ENCODE data around the gene OR8A1. TPM values are rescaled to one million over a fixed set of nuclear protein-coding genes. Genes with fewer than 3 reads are reported as not detected.

The OR8A1 gene
- total RNA-seq, 1 donor from 2014 or later, result 0.46 TPM

- Mint-ChIP-seq H3K4me3 (ENCODE audit: unreplicated experiment) (no peak overlapping the region), H3K4me1 (ENCODE audit: unreplicated experiment) (peaks cover 28% of the 10 kb centered on the region), H3K9me3 (ENCODE audit: unreplicated experiment) (no peaks in the 10 kb centered on the region), H3K36me3 (ENCODE audit: low read depth, unreplicated experiment) (no peaks in the 10 kb centered on the region), H3K27ac (ENCODE audit: unreplicated experiment) (no peak overlapping the region), H3K27me3 (ENCODE audit: unreplicated experiment) (no peaks in the 10 kb centered on the region)
- TF ChIP-seq, protein P1, sequence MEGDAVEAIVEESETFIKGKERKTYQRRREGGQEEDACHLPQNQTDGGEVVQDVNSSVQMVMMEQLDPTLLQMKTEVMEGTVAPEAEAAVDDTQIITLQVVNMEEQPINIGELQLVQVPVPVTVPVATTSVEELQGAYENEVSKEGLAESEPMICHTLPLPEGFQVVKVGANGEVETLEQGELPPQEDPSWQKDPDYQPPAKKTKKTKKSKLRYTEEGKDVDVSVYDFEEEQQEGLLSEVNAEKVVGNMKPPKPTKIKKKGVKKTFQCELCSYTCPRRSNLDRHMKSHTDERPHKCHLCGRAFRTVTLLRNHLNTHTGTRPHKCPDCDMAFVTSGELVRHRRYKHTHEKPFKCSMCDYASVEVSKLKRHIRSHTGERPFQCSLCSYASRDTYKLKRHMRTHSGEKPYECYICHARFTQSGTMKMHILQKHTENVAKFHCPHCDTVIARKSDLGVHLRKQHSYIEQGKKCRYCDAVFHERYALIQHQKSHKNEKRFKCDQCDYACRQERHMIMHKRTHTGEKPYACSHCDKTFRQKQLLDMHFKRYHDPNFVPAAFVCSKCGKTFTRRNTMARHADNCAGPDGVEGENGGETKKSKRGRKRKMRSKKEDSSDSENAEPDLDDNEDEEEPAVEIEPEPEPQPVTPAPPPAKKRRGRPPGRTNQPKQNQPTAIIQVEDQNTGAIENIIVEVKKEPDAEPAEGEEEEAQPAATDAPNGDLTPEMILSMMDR (IDR thresholded peaks at IDR 0.05; ENCODE audit: unreplicated experiment), result peak; percentile 70
- DNase-seq (ENCODE audit: low spot score), result peak; percentile 69
Measured at GRCh38 chr11:124586238-124586860, 16.6 kb downstream of the OR8A1 start.

- DNase-seq (ENCODE audit: low spot score), result no peak
- Mint-ChIP-seq H3K36me3 (ENCODE audit: low read depth, unreplicated experiment) (no peaks in the 10 kb centered on the region), H3K4me3 (ENCODE audit: unreplicated experiment) (no peak overlapping the region), H3K27ac (ENCODE audit: unreplicated experiment) (no peak overlapping the region), H3K9me3 (ENCODE audit: unreplicated experiment) (no peaks in the 10 kb centered on the region), H3K4me1 (ENCODE audit: unreplicated experiment) (peaks cover 10% of the 10 kb centered on the region), H3K27me3 (ENCODE audit: unreplicated experiment) (no peaks in the 10 kb centered on the region)
- TF ChIP-seq, protein P1 (IDR thresholded peaks at IDR 0.05; ENCODE audit: unreplicated experiment), result no peak
Measured at GRCh38 chr11:124591430-124591829, 21.6 kb downstream of the OR8A1 start.

- no peaks in the 10 kb centered on the region for H3K9me3 Mint-ChIP-seq (ENCODE audit: unreplicated experiment)
- DNase-seq (ENCODE audit: low spot score), result no peak
- H3K4me3 Mint-ChIP-seq (ENCODE audit: unreplicated experiment), result no peak overlapping the region
- H3K36me3 Mint-ChIP-seq (ENCODE audit: low read depth, unreplicated experiment), result no peaks in the 10 kb centered on the region
- H3K27me3 Mint-ChIP-seq (ENCODE audit: unreplicated experiment), result no peaks in the 10 kb centered on the region
- peaks cover 10% of the 10 kb centered on the region for H3K4me1 Mint-ChIP-seq (ENCODE audit: unreplicated experiment)
- TF ChIP-seq, protein P1 (IDR thresholded peaks at IDR 0.05; ENCODE audit: unreplicated experiment), result no peak
- H3K27ac Mint-ChIP-seq (ENCODE audit: unreplicated experiment), result no peak overlapping the region
Measured at GRCh38 chr11:124592627-124593026, 22.8 kb downstream of the OR8A1 start.

DNA sequence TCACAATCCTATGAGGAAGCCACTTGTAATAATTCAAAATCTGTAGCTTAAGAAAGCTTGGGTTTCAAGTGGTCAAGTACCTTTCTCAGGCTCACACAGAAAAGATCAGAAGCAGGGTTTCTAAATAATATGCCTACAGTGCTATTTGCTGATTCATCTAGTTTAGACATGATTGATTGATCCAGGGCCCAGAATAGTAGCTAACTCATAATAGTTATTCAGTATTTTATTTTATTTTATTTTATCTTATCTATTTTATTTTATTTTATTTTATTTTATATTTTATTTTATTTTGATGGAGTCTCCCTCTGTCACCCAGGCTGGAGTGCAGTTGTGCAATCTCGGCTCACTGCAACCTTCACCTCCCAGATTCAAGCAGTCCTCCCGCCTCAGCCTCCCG, 25.5 kb downstream of the OR8A1 start:
- Mint-ChIP-seq H3K9me3 (ENCODE audit: unreplicated experiment) (no peaks in the 10 kb centered on the region), H3K27me3 (ENCODE audit: unreplicated experiment) (no peaks in the 10 kb centered on the region), H3K36me3 (ENCODE audit: low read depth, unreplicated experiment) (no peaks in the 10 kb centered on the region), H3K4me1 (ENCODE audit: unreplicated experiment) (peaks cover 3% of the 10 kb centered on the region), H3K27ac (ENCODE audit: unreplicated experiment) (no peak overlapping the region), H3K4me3 (ENCODE audit: unreplicated experiment) (no peak overlapping the region)
- TF ChIP-seq, protein P1 (IDR thresholded peaks at IDR 0.05; ENCODE audit: unreplicated experiment), result no peak
- DNase-seq (ENCODE audit: low spot score), result no peak

DNA sequence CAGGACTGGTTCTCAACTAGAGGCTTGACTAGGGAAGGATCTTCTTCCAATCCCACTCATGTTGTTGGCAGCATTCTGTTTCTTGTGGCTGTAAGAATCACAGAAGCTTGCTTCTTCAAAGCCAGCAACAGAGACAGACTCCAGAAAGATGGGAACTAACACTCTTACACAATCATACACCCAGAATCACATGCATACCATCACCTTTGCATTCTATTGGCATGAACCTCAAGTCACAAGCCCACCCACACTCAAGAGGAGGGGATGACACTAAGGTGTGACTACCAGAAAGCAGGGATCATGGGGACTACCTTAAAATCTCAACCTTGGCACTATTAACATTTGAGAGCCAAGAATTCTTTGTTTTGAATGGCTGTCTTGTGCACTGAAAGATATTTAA, 27.8 kb downstream of the OR8A1 start:
- no peak overlapping the region for H3K27ac Mint-ChIP-seq (ENCODE audit: unreplicated experiment)
- TF ChIP-seq, protein P1 (IDR thresholded peaks at IDR 0.05; ENCODE audit: unreplicated experiment), result no peak
- H3K27me3 Mint-ChIP-seq (ENCODE audit: unreplicated experiment), result no peaks in the 10 kb centered on the region
- H3K4me3 Mint-ChIP-seq (ENCODE audit: unreplicated experiment), result no peak overlapping the region
- no peaks in the 10 kb centered on the region for H3K4me1 Mint-ChIP-seq (ENCODE audit: unreplicated experiment)
- no peaks in the 10 kb centered on the region for H3K9me3 Mint-ChIP-seq (ENCODE audit: unreplicated experiment)
- no peaks in the 10 kb centered on the region for H3K36me3 Mint-ChIP-seq (ENCODE audit: low read depth, unreplicated experiment)
- DNase-seq (ENCODE audit: low spot score), result no peak

Measured in endothelial cell (in vitro differentiated cells).